ENCODE data around the gene VAT1. TPM values are rescaled to one million over a fixed set of nuclear protein-coding genes. Genes with fewer than 3 reads are reported as not detected.
A peak's percentile ranks its signal among the peaks of the same experiment; 100 is the strongest.

Gene VAT1
- total RNA-seq, result 205 and 243 TPM in 2 replicates

- TF ChIP-seq CTCF (conservative IDR thresholded peaks at IDR 0.05; ENCODE audit: low read depth, low read length), result no peak
- no peak for DNase-seq (ENCODE audit: low read depth)
- H3K4me3 ChIP-seq (ENCODE audit: low read depth, low read length), result peak within 1 kb of the TSS; percentile 98
Measured at GRCh38 chr17:43021741-43022512, at the start of gene VAT1. Gene VAT1, minus strand, starts transcription at chr17:43022385. Its CDS starts 63 bp downstream, at chr17:43022322.

GRCh38 chr17:43070872-43071271, 48.7 kb upstream of the VAT1 start:
- H3K4me3 ChIP-seq (ENCODE audit: low read depth, low read length), result no peak overlapping the region
- no peak for TF ChIP-seq CTCF (conservative IDR thresholded peaks at IDR 0.05; ENCODE audit: low read depth, low read length)
- no peak for DNase-seq (ENCODE audit: low read depth)

DNA sequence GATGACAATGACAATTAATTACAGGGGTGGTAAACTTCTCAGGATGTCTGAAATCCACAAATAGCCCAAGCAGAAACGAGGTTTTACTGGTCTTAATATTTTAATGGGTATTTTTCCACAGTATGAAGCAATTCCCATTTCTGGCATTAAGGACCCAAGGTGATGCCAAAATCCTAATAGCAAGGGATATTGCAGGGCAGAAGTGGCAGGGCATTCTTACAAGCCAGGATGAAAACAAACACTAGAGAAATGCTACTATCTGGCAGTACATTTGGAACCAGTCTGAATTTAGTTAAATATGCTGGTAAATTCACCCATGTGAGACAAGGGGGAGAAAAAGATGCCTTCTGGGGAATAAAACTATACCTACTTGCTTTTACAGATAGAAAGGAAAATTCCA, 48.1 kb upstream of the VAT1 start:
- no peak overlapping the region for H3K4me3 ChIP-seq (ENCODE audit: low read depth, low read length)
- no peak for DNase-seq (ENCODE audit: low read depth)
- no peak for TF ChIP-seq CTCF (conservative IDR thresholded peaks at IDR 0.05; ENCODE audit: low read depth, low read length)

- TF ChIP-seq CTCF (conservative IDR thresholded peaks at IDR 0.05; ENCODE audit: low read depth, low read length), result no peak
- no peak overlapping the region for H3K4me3 ChIP-seq (ENCODE audit: low read depth, low read length)
- no peak for DNase-seq (ENCODE audit: low read depth)
Measured at GRCh38 chr17:43069368-43069898, 47.2 kb upstream of the VAT1 start.

- DNase-seq (ENCODE audit: low read depth), result no peak
- no peak for TF ChIP-seq CTCF (conservative IDR thresholded peaks at IDR 0.05; ENCODE audit: low read depth, low read length)
Measured at GRCh38 chr17:43068570-43069367, 46.6 kb upstream of the VAT1 start.

GRCh38 chr17:43062984-43063638, 40.9 kb upstream of the VAT1 start:
- TF ChIP-seq CTCF (conservative IDR thresholded peaks at IDR 0.05; ENCODE audit: low read depth, low read length), result no peak
- DNase-seq (ENCODE audit: low read depth), result no peak
- H3K4me3 ChIP-seq (ENCODE audit: low read depth, low read length), result no peak overlapping the region

More at GRCh38 chr17:43068570-43069367, 46.6 kb upstream of the VAT1 start:
- no peak overlapping the region for H3K4me3 ChIP-seq (ENCODE audit: low read depth, low read length)
